Activated CD4-positive, alpha-beta T cell treated with anti-CD3 and anti-CD28 coated beads for 1 hour (primary cell): ENCODE measurements around the gene OR10A3.

Experiments
- DNase-seq: peaks from one replicate; pipeline ENCODE4 v3.0.0-alpha.2; 2020

The OR10A3 gene

DNA sequence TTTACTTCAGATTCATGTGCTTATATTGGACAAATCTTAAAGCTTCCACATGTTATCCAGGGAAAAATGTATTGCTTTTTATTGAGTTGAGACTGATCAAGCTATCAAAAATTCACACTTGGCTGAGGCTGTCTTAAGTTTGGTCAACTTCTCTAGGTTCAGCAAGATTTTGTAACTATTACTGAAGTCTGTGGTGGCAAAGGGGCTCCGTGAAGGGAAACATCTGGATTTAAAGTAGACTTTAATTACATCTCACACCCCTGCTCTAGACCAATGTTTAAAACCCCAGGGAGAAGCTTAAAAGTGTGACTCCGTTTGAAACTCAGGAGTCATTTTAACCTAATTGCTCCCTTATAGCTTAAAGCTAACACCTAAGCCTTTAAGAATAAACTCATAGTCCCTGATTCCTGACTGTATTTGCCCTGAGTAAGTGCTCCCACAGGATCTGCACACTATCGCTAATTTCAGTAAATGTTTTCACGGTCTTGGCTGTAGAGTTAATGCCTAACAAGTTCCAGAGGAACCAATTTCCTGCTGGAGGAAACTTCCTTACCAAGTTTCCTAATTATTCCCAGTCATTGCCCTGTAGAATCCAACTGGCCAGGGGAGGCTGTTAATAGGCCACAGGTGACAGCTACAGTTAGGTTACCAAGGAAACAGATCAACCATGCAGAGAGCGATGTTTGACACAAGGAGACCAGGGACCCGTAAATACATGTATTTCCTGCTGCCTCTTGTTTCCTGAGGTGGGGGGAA, 50.9 kb downstream of the OR10A3 start:
- no peak for DNase-seq

DNA sequence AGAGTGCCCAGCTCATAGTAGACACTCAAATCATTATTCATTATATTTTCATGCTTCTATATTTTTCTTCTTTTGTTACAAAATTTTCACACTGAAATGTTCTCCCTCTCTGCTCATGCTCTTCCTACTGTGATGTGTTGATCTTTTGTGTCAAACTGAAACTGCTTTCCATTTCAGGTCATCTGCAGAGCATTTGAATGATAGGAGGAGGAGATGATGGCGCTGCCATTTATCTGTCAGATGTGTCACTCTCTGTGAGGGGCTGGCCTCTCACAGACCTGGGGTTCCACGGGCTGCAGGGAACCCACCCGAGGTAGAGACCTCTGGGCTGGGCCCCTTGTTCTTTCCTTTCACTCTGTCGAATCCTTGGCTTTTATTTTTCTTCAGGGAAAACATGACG, 51.5 kb downstream of the OR10A3 start:
- no peak for DNase-seq
